KOPT-K1 (cell line): Measurements from ENCODE around the gene AMIGO3.
"Not testable (repeated sequence)": the region's sequence is repeated elsewhere in the genome, so short reads cannot be mapped to it uniquely, and the experiment has no call there.

Source experiments
- H3K27ac ChIP-seq: fragments of 200-600 bp; sonication (generic); 2 replicates; pipeline ENCODE4 v1.5.1; 2016; ENCODE audit warnings: antibody characterized with exemption, mild to moderate bottlenecking, low read depth, low read length; ENCODE audit not compliant: poor library complexity, severe bottlenecking
- H3K36me3 ChIP-seq: fragments of 200-600 bp; sonication (generic); 2 replicates; pipeline ENCODE4 v1.5.1; 2017; ENCODE audit warnings: antibody characterized with exemption, mild to moderate bottlenecking, low read length, moderate library complexity; ENCODE audit not compliant: insufficient read depth
- H3K9me3 ChIP-seq: fragments of 200-600 bp; sonication (generic); 2 replicates; pipeline ENCODE4 v1.5.1; 2017; ENCODE audit warnings: antibody characterized with exemption, low read length, mild to moderate bottlenecking; ENCODE audit not compliant: insufficient read depth, poor library complexity, severe bottlenecking

Gene AMIGO3

GRCh38 chr3:49689908-49690624 lies 29.4 kb downstream of the AMIGO3 start:
- not testable (repeated sequence) for H3K9me3 ChIP-seq, H3K36me3 ChIP-seq
- peak overlapping the region; percentile 77 for H3K27ac ChIP-seq

- Histone ChIP-seq H3K36me3 (peaks cover 6% of the 10 kb centered on the region; the same call in 1 of the 2 replicates), H3K9me3 (no peaks in the 10 kb centered on the region), H3K27ac (peak within 1 kb of the TSS; percentile 77)
Measured at GRCh38 chr3:49689046-49689907, 30.2 kb downstream of the AMIGO3 start, which contains the start of the genes MST1 and RNF123. Gene MST1, minus strand, starts transcription at chr3:49689474. Its CDS starts 783 bp downstream, at chr3:49688691. Gene RNF123, plus strand, starts transcription at chr3:49689557. Its CDS starts 1,609 bp downstream, at chr3:49691166.

- peaks cover 11% of the 10 kb centered on the region for H3K36me3 ChIP-seq
- H3K9me3 ChIP-seq = not testable (repeated sequence)
- H3K27ac ChIP-seq = peak overlapping the region; percentile 77
Measured at GRCh38 chr3:49688338-49689045, 31.0 kb downstream of the AMIGO3 start.

- not testable (repeated sequence) for H3K27ac ChIP-seq, H3K9me3 ChIP-seq
- peaks cover 22% of the 10 kb centered on the region for H3K36me3 ChIP-seq
Measured at GRCh38 chr3:49687424-49687795, 32.1 kb downstream of the AMIGO3 start.

- H3K27ac ChIP-seq, H3K9me3 ChIP-seq: not testable (repeated sequence)
- peaks cover 27% of the 10 kb centered on the region for H3K36me3 ChIP-seq
Measured at GRCh38 chr3:49686769-49687423, 32.6 kb downstream of the AMIGO3 start.

- not testable (repeated sequence) for H3K27ac ChIP-seq, H3K9me3 ChIP-seq
- peaks cover 32% of the 10 kb centered on the region for H3K36me3 ChIP-seq
Measured at GRCh38 chr3:49686346-49686745, 33.1 kb downstream of the AMIGO3 start.

GRCh38 chr3:49685846-49686245 lies 33.6 kb downstream of the AMIGO3 start:
- H3K36me3 ChIP-seq = peaks cover 37% of the 10 kb centered on the region
- H3K9me3 ChIP-seq, H3K27ac ChIP-seq: not testable (repeated sequence)

DNA sequence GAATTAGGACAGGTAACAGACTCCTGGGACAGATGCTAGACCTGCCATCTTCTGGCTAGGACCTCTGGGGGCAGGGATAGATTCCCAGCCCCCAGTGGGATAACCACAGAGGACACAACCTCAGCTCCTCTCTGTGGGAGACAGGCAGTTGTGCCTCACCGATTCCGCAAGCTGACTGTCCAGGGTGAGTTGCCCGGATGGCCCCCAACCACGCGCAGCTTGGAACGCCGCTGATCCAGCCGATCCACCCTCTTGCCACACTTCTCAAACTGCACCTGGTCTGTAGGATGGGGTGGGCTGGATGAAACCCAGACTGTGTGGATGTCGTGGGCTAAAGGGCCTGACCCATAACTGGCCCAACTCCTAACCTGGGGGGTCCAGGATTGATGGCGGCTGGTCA lies 34.4 kb downstream of the AMIGO3 start:
- H3K9me3 ChIP-seq, H3K27ac ChIP-seq: not testable (repeated sequence)
- peaks cover 45% of the 10 kb centered on the region for H3K36me3 ChIP-seq

DNA sequence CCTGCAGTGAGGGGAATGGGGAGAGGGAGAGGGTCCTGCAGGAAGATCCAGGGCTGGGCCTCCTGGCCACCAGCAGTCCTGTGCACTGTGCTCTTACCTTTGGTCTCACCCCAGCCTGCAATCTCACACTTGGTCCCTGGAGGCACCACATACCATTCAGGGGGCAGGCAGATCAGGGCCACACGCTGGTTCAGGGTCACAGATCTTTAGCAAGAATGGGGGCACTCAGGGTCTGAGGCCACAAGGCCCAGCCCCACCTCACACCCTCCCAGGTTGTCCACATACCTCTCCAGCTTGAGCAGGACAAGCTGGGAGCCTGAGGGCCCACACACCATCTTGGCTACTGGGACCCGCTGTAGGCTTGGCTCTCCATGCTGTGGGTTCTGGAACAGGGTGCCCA lies 35.0 kb downstream of the AMIGO3 start:
- peaks cover 51% of the 10 kb centered on the region for H3K36me3 ChIP-seq
- not testable (repeated sequence) for H3K27ac ChIP-seq, H3K9me3 ChIP-seq

DNA sequence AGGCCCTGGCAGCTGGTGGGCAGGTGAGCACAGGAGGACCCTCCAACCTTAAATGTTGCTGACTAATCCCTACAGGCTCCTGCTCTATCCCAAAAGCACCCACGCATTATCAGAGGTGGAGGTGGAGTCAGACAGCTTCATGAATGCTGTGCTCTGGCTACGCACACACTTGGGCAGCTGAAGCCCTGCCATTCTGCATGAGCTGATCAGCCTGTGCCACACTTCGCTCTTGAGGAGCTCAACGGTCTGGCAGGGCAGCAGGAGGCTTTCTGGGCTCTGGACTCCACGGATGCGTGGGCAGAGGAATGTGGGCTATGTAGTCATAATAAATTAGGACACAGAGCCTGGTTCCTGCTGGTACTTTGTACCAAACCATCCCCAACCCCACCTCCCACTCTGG lies 36.3 kb downstream of the AMIGO3 start:
- H3K9me3 ChIP-seq = no peaks in the 10 kb centered on the region
- peaks cover 64% of the 10 kb centered on the region for H3K36me3 ChIP-seq
- no peak overlapping the region for H3K27ac ChIP-seq

DNA sequence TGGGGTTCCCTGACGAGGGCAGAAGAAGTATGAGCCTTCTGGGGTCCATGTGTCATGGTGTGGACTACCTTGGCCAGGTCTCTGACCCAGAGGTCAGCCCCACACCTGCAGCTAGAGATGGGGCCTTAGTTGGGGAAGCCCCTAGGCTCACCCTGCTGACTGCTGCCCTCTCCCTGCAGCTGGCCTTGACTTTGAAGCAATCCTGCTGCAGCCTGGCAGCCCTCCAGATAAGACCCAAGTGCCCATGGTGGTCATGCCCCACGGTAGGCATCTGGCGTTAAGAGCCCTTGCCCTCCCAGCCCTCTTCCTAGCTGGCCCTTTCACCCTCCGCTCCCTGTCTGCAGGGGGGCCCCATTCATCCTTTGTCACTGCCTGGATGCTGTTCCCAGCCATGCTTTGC lies 37.9 kb downstream of the AMIGO3 start:
- H3K9me3 ChIP-seq = no peaks in the 10 kb centered on the region
- H3K36me3 ChIP-seq = peaks cover 80% of the 10 kb centered on the region
- no peak overlapping the region for H3K27ac ChIP-seq

DNA sequence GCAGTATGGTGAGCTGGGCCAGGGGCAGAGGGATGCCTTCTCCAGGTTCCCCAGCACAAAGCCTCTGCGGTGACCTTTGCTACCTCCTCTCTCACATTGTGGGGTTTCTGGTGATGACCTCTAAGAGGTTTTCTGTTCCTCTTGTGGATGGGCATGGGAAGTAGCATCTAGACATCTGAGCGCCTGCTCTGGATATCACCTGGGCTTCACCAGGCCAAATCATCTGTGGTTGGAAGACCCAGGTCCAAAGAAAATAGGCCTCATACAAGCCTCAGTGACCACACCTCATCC lies 38.3 kb downstream of the AMIGO3 start:
- peaks cover 84% of the 10 kb centered on the region for H3K36me3 ChIP-seq
- no peak overlapping the region for H3K27ac ChIP-seq
- H3K9me3 ChIP-seq = no peaks in the 10 kb centered on the region

- H3K36me3 ChIP-seq = peaks cover 89% of the 10 kb centered on the region
- no peak overlapping the region for H3K27ac ChIP-seq
- H3K9me3 ChIP-seq = no peaks in the 10 kb centered on the region
Measured at GRCh38 chr3:49680493-49681231, 38.8 kb downstream of the AMIGO3 start.

DNA sequence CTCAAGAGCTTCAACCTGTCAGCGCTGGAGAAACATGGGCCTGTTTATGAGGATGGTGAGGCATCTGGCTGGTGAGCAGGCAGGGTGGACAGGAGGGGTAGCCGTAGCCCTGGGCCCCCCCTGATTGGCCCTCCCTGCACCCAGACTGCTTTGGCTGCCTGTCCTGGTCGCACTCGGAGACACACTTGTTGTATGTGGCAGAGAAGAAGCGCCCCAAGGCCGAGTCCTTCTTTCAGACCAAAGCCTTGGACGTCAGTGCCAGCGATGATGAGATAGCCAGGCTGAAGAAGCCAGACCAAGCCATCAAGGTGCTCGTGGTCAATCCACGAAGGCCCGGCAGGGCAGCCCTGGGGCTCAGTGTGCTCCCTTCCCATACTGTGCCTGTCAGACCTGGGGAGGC lies 43.6 kb downstream of the AMIGO3 start:
- Histone ChIP-seq H3K9me3 (no peaks in the 10 kb centered on the region), H3K36me3 (peaks cover 55% of the 10 kb centered on the region), H3K27ac (peak overlapping the region; percentile 2)
